ENCODE data around the gene PLAC1. TPM values are rescaled to one million over a fixed set of nuclear protein-coding genes. Genes with fewer than 3 reads are reported as not detected.

PLAC1 gene
- total and polyA plus RNA-seq, 2 of the 4 experiments (the other 2 are of a cell fraction) = 0.36 to 0.74 TPM

DNA sequence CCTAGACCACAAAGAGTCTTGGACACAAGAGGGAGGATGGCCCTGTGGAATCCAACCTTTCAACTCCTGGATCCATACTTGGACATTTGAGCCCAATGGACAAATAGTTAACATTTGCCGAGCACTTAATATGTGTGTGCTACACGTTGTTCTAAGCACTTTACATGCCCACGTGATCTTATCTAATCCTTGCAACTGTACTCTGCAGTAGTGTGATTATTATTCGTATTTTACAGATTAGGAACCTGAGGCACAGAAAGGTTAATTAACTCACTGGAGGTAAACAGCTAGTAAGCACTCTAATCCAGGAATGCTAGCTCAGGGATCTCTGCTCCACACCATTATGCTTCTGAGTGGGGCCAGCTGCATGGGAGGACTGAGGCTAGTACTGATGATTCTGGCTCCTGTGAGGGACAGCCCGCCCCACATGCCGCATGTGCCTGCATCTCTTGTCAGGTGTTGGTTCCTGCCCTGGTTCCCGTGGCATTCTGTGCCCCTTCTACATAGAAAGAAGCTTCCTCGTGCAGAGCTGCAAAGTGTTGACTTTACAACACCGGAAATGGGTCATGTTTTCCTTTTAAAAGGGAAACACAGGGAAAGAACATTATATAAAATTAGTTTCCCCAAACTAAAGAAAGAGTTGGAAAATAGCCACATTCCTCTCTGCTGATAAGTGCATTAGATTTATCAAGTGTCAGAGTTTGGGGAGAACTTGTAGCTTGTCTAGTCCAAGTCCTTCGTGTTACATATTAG is 34.8 kb downstream of the PLAC1 start (continued):
- TF ChIP-seq CTCF (conservative IDR thresholded peaks at IDR 0.05; ENCODE audit: low read depth, low read length) (no peak), FOS (IDR thresholded peaks at IDR 0.05; ENCODE audit: low read depth, low read length) (no peak)

GRCh38 chrX:134622813-134623185 is 35.5 kb downstream of the PLAC1 start:
- Histone ChIP-seq H3K9ac (ENCODE audit: low read depth, low read length) (no peak overlapping the region), H3K27me3 (ENCODE audit: control insufficient read depth, insufficient read depth, low read length) (no peaks in the 10 kb centered on the region), H3K36me3 (ENCODE audit: control insufficient read depth, insufficient read depth, low read length) (no peaks in the 10 kb centered on the region), H3K4me1 (ENCODE audit: control insufficient read depth, insufficient read depth, low read length) (peaks cover 16% of the 10 kb centered on the region), H4K91ac (ENCODE audit: insufficient read depth, low read depth, low read length) (peak overlapping the region; percentile 79), H3K9me3 (ENCODE audit: control insufficient read depth, insufficient read depth, low read length) (no peaks in the 10 kb centered on the region), H2BK5ac (ENCODE audit: low read depth, low read length, poor library complexity, severe bottlenecking) (peak overlapping the region; percentile 81), H2AFZ (replicated peaks; ENCODE audit: low read length, poor library complexity) (no peak overlapping the region), H3K23ac (ENCODE audit: low read depth, low read length) (peak overlapping the region; percentile 10), H3K27ac (ENCODE audit: insufficient read depth, low read length) (peak overlapping the region; percentile 53; the same call in 1 of the 2 replicates), H2BK120ac (ENCODE audit: low read depth, low read length) (peak overlapping the region; percentile 89), H3K79me1 (ENCODE audit: low read depth in 1 of 2, low read length in 2 of 2) (no peaks in the 10 kb centered on the region), H4K5ac (ENCODE audit: low read depth, low read length) (peak overlapping the region; percentile 5; the same call in 1 of the 2 replicates), H3K4me2 (ENCODE audit: low read depth, low read length) (no peak overlapping the region), H2AK5ac (ENCODE audit: low read depth, low read length) (peak overlapping the region; percentile 53), H3K56ac (ENCODE audit: extremely low read depth, insufficient read depth, low read length) (peak overlapping the region; percentile 70), H2AK9ac (replicated peaks; ENCODE audit: low read depth, low read length, poor library complexity) (no peak overlapping the region), H3K9me1 (ENCODE audit: insufficient read depth, low read length) (0 out of 2 replicates have a peak, but pooled peaks cover 6% of the 10 kb centered on the region), H3K4ac (ENCODE audit: low read depth, low read length) (peak overlapping the region; percentile 80), H3K4me3 (ENCODE audit: insufficient read depth, low read depth, low read length) (no peak overlapping the region), H3K14ac (replicated peaks; ENCODE audit: low read depth, low read length) (peak overlapping the region; percentile 75), H4K20me1 (ENCODE audit: insufficient read depth, low read length) (no peaks in the 10 kb centered on the region), H3K18ac (ENCODE audit: low read depth, low read length) (peak overlapping the region; percentile 55), H2BK20ac (ENCODE audit: low read depth, low read length) (peak overlapping the region; percentile 75), H2BK15ac (ENCODE audit: low read depth, low read length) (peak overlapping the region; percentile 45; the same call in 2 of the 3 replicates), H4K8ac (ENCODE audit: low read depth in 2 of 2, low read length in 2 of 2) (peak overlapping the region; percentile 64 to 71; a peak in 3 of 4 replicates)
- BruUV-seq (replicated peaks) = no TSS peak
- dilution Hi-C loops (cut with HindIII; ENCODE audit: low sequenced_read_pairs, unreplicated experiment) (no loop called here), intact Hi-C loops (cut with micrococcal nuclease) (loop anchor here (2.0 kb wide), 1 partner anchor 18 kb away; no protein-coding TSS in a partner anchor), in situ Hi-C loops (cut with MboI; ENCODE audit: low sequenced_read_pairs) (no loop called here)
- DNase-seq (no peak), ATAC-seq (ENCODE audit: low read depth) (no peak)
- no peak for TF ChIP-seq CEBPB (IDR thresholded peaks at IDR 0.05; ENCODE audit: low read depth, low read length)
- no peak for TF ChIP-seq ELK1 (IDR thresholded peaks at IDR 0.05; ENCODE audit: borderline replicate concordance, low read depth, low read length)
- TF ChIP-seq RCOR1 (IDR thresholded peaks at IDR 0.05; ENCODE audit: insufficient replicate concordance, low read length) = no peak
- no peak for TF ChIP-seq MAFK (IDR thresholded peaks at IDR 0.05; ENCODE audit: low read depth, low read length)
- TF ChIP-seq CTCF (conservative IDR thresholded peaks at IDR 0.05; ENCODE audit: low read depth, low read length) = no peak
- no peak for TF ChIP-seq POLR2A (IDR thresholded peaks at IDR 0.05; ENCODE audit: low read depth, low read length)
- no peak for TF ChIP-seq NFE2L2 (IDR thresholded peaks at IDR 0.05; ENCODE audit: low read depth, low read length)
- WGBS, 2 experiments (ENCODE audit: extremely low coverage in 2 of 2, insufficient read length in 1 of 2) = 50% methylated on average over 1 of the region's 2 CpGs; no CpG with 5 or more reads in 1 of the 2 experiments
- POLR2A ChIA-PET (ENCODE audit: unreplicated experiment) = interaction anchor here (0.7 kb wide), 1 partner anchor 75 kb away, joined by 3 read pairs; no protein-coding TSS in a partner anchor
- CTCF ChIA-PET = interaction anchor here (0.6 to 1.1 kb wide), 2 partner anchors 49 to 81 kb away, joined by 3 read pairs; no protein-coding TSS in a partner anchor

All from IMR-90 (cell line).